ENCODE results near the gene TEX26. TPM values are rescaled to one million over a fixed set of nuclear protein-coding genes. Genes with fewer than 3 reads are reported as not detected.

TEX26 gene
- total and polyA plus RNA-seq, 2 of the 4 experiments (the other 2 are of a cell fraction), result not detected

DNA sequence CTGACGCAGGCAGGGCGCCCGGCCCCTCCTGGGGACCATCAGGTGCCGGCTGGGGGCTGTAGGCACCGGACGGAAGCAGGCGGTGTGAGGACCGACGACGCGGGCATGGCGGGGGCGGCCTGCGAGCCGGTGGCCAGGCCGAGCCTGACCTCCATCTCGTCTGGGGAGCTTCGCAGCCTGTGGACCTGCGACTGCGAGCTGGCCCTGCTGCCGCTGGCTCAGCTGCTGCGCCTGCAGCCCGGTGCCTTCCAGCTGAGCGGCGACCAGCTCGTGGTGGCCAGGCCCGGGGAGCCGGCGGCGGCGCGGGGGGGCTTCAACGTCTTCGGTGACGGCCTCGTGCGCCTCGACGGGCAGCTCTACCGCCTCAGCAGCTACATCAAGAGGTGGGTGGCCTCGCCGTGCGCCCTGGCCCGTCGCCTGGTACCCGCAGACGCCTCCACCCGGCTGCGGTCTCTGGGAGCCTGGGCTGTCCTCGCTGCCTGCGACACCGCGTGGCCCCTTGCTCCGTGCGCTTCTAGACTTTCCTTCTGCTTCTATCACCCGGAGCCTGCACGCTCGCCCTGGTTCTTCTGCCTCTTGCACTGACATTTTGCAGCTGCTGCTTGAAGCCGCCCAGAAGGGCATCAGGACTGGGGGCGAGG, 25.9 kb upstream of the TEX26 start:
- Histone ChIP-seq H2BK5ac (ENCODE audit: low read depth, low read length, poor library complexity, severe bottlenecking) (no peak overlapping the region), H3K23ac (ENCODE audit: low read depth, low read length) (no peak overlapping the region), H3K4me2 (ENCODE audit: low read depth, low read length) (no peak overlapping the region), H4K91ac (ENCODE audit: insufficient read depth, low read depth, low read length) (peak overlapping the region; percentile 38; the same call in 1 of the 2 replicates), H4K5ac (ENCODE audit: low read depth, low read length) (peak overlapping the region; percentile 37; the same call in 1 of the 2 replicates), H2AK5ac (ENCODE audit: low read depth, low read length) (no peak overlapping the region; the same call in 1 of the 2 replicates), H3K14ac (replicated peaks; ENCODE audit: low read depth, low read length) (no peak overlapping the region), H3K18ac (ENCODE audit: low read depth, low read length) (no peak overlapping the region; the same call in 1 of the 2 replicates), H2AK9ac (replicated peaks; ENCODE audit: low read depth, low read length, poor library complexity) (peak overlapping the region; percentile 70), H4K20me1 (ENCODE audit: insufficient read depth, low read length) (no peaks in the 10 kb centered on the region), H3K9me1 (ENCODE audit: insufficient read depth, low read length) (0 out of 2 replicates have a peak, but pooled peaks cover 3% of the 10 kb centered on the region), H3K9me3 (ENCODE audit: control insufficient read depth, insufficient read depth, low read length) (no peaks in the 10 kb centered on the region), H2AFZ (replicated peaks; ENCODE audit: low read length, poor library complexity) (peak overlapping the region; percentile 79), H2BK20ac (ENCODE audit: low read depth, low read length) (no peak overlapping the region), H2BK120ac (ENCODE audit: low read depth, low read length) (peak overlapping the region; percentile 34), H3K9ac (ENCODE audit: low read depth, low read length) (no peak overlapping the region), H3K27ac (ENCODE audit: insufficient read depth, low read length) (no peak overlapping the region), H2BK15ac (ENCODE audit: low read depth, low read length) (no peak overlapping the region), H4K8ac (ENCODE audit: low read depth in 2 of 2, low read length in 2 of 2) (peak overlapping the region in 1 of 2 experiments; percentile 66; a peak in 2 of 4 replicates), H3K36me3 (ENCODE audit: control insufficient read depth, insufficient read depth, low read length) (no peaks in the 10 kb centered on the region), H3K4me3 (ENCODE audit: insufficient read depth, low read depth, low read length) (no peak overlapping the region), H3K4ac (ENCODE audit: low read depth, low read length) (peak overlapping the region; percentile 21; the same call in 1 of the 2 replicates), H3K56ac (ENCODE audit: extremely low read depth, insufficient read depth, low read length) (no peak overlapping the region), H3K27me3 (ENCODE audit: control insufficient read depth, insufficient read depth, low read length) (peaks cover 2% of the 10 kb centered on the region; the same call in 1 of the 2 replicates), H3K79me1 (ENCODE audit: low read depth in 1 of 2, low read length in 2 of 2) (no peaks in the 10 kb centered on the region), H3K4me1 (ENCODE audit: control insufficient read depth, insufficient read depth, low read length) (peaks cover 18% of the 10 kb centered on the region)
- TF ChIP-seq NFE2L2 (IDR thresholded peaks at IDR 0.05; ENCODE audit: low read depth, low read length) (no peak), POLR2A (IDR thresholded peaks at IDR 0.05; ENCODE audit: low read depth, low read length) (no peak), CEBPB (IDR thresholded peaks at IDR 0.05; ENCODE audit: low read depth, low read length) (no peak), RAD21 (IDR thresholded peaks at IDR 0.05; ENCODE audit: low read length) (no peak)
- ChIA-PET CTCF (interaction anchor here (0.6 kb wide), 1 partner anchor 45 kb away, joined by 3 read pairs; no protein-coding TSS in a partner anchor), POLR2A (ENCODE audit: unreplicated experiment) (no interaction called here)
- dilution Hi-C loops (cut with HindIII; ENCODE audit: low sequenced_read_pairs, unreplicated experiment), result no loop called here
- no TSS peak for BruUV-seq (replicated peaks)
- intact Hi-C loops (cut with micrococcal nuclease), result no loop called here
- DNase-seq, result no peak
- ATAC-seq (ENCODE audit: low read depth), result peak; percentile 16
- in situ Hi-C loops (cut with MboI; ENCODE audit: low sequenced_read_pairs), result no loop called here
- 21% methylated on average over 41 of the region's 60 CpGs; no CpG with 5 or more reads in 1 of the 2 experiments for WGBS, 2 experiments (ENCODE audit: extremely low coverage in 2 of 2, insufficient read length in 1 of 2)

All from IMR-90 (cell line).